ENCODE data around the gene BMPR1B.

- TF ChIP-seq POLR2AphosphoS5 (IDR thresholded peaks at IDR 0.05; ENCODE audit: low read depth, low read length) = no peak
- TF ChIP-seq SPI1 (IDR thresholded peaks at IDR 0.05; ENCODE audit: low read depth, low read length) = no peak
Observed at GRCh38 chr4:94827481-94828110, 69.8 kb downstream of the BMPR1B start.

All from GM12891 (cell line).